Measurements from ENCODE around the gene KIAA1614.

KIAA1614 gene

DNA sequence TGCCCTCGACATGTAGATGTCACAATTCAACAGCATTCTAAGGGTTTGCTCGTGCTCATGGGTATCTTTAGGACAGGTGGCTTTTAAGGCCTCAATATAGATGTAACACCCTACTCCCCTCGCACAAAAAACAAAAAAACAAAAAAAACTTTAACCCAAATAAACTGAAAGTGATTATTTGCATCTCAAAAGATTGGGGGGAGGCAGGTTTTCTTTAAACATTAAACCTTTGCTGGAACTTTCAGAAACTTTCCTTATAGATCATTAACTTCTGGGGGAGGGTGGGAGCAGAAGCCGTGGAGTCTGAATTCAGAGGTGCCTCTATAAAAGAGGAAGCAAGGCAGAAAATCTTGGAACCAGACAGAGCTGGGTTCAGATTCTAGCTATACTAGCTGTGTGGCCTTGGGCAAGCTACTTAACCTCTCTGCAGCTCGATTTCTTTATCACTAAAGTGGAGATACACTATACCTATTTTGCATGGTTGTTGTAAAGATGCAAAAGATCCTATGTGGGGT is 3.2 kb upstream of the KIAA1614 start:
- H3K27ac ChIP-seq (ENCODE audit: low read depth, low read length), result no peak overlapping the region

GRCh38 chr1:180911640-180912191 is 981 bp upstream of the KIAA1614 start:
- Histone ChIP-seq H3K9me3 (ENCODE audit: low read length) (no peaks in the 10 kb centered on the region), H3K36me3 (ENCODE audit: insufficient read depth, low read length) (peaks cover 8% of the 10 kb centered on the region), H3K27me3 (ENCODE audit: control insufficient read depth in 1 of 2, insufficient read depth in 2 of 2, low read length in 2 of 2) (no peaks in the 10 kb centered on the region), H3K4me3 (ENCODE audit: low read depth in 1 of 2, low read length in 2 of 2) (peak overlapping the region; percentile 54 to 67), H3K9ac (ENCODE audit: low read length) (peak overlapping the region; percentile 71), H3K27ac (ENCODE audit: low read depth, low read length) (peak overlapping the region; percentile 93), H3K4me1 (ENCODE audit: insufficient read depth, low read length) (peaks cover 13% of the 10 kb centered on the region)

More for the DNA sequence above, 3.2 kb upstream of the KIAA1614 start:
- Histone ChIP-seq H3K9ac (ENCODE audit: low read length) (no peak overlapping the region), H3K9me3 (ENCODE audit: low read length) (no peaks in the 10 kb centered on the region), H3K4me3 (ENCODE audit: low read depth in 1 of 2, low read length in 2 of 2) (no peak overlapping the region), H3K36me3 (ENCODE audit: insufficient read depth, low read length) (peaks cover 3% of the 10 kb centered on the region), H3K27me3 (ENCODE audit: control insufficient read depth in 1 of 2, insufficient read depth in 2 of 2, low read length in 2 of 2) (no peaks in the 10 kb centered on the region), H3K4me1 (ENCODE audit: insufficient read depth, low read length) (peaks cover 13% of the 10 kb centered on the region)

DNA sequence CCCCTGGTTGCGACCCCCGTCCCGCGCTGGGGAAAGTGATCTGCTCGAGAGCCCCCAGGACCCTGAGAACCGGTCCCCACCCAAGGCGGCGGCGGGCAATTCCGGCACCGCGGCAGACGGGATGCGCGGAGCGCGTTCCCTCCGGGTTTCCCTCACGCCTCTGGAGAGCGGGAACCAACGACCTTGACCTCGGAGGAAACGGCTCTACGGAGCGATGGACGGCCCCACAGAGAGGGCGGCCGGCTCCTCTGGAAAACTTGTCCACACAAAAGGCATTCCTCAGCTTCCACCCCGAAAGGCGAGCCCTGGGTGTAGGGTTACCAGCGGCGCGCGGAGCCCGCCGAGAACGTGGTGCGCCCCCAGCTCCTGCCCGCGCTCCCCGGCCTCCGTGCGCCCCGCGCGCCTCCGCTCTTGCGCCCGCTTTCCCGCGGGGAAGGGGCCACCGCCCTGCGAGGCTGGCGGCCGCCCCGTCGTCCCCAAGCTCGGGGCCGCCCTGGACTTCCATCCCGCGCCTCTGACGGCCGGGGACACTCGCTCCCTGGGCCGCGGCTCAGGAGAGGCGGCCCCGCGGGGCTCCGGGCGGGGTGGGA is 391 bp upstream of the KIAA1614 start:
- H3K9me3 ChIP-seq (ENCODE audit: low read length), result no peaks in the 10 kb centered on the region
- H3K36me3 ChIP-seq (ENCODE audit: insufficient read depth, low read length), result peaks cover 13% of the 10 kb centered on the region
- peak overlapping the region; percentile 93 for H3K27ac ChIP-seq (ENCODE audit: low read depth, low read length)
- H3K4me1 ChIP-seq (ENCODE audit: insufficient read depth, low read length), result peaks cover 13% of the 10 kb centered on the region
- peak overlapping the region; percentile 71 for H3K9ac ChIP-seq (ENCODE audit: low read length)
- H3K4me3 ChIP-seq (ENCODE audit: low read depth in 1 of 2, low read length in 2 of 2), result peak overlapping the region; percentile 54 to 67
- H3K27me3 ChIP-seq (ENCODE audit: control insufficient read depth in 1 of 2, insufficient read depth in 2 of 2, low read length in 2 of 2), result no peaks in the 10 kb centered on the region

GRCh38 chr1:180915426-180915965 is 2.8 kb downstream of the KIAA1614 start:
- H3K27ac ChIP-seq (ENCODE audit: low read depth, low read length), result no peak overlapping the region
- H3K9ac ChIP-seq (ENCODE audit: low read length), result no peak overlapping the region
- no peaks in the 10 kb centered on the region for H3K9me3 ChIP-seq (ENCODE audit: low read length)
- no peak overlapping the region for H3K4me3 ChIP-seq (ENCODE audit: low read depth in 1 of 2, low read length in 2 of 2)
- H3K27me3 ChIP-seq (ENCODE audit: control insufficient read depth in 1 of 2, insufficient read depth in 2 of 2, low read length in 2 of 2), result no peaks in the 10 kb centered on the region
- H3K4me1 ChIP-seq (ENCODE audit: insufficient read depth, low read length), result peaks cover 13% of the 10 kb centered on the region
- H3K36me3 ChIP-seq (ENCODE audit: insufficient read depth, low read length), result peaks cover 17% of the 10 kb centered on the region

GRCh38 chr1:180916012-180916770 is 3.5 kb downstream of the KIAA1614 start:
- no peaks in the 10 kb centered on the region for H3K27me3 ChIP-seq (ENCODE audit: control insufficient read depth in 1 of 2, insufficient read depth in 2 of 2, low read length in 2 of 2)
- peaks cover 6% of the 10 kb centered on the region for H3K4me1 ChIP-seq (ENCODE audit: insufficient read depth, low read length)
- no peak overlapping the region for H3K27ac ChIP-seq (ENCODE audit: low read depth, low read length)
- no peak overlapping the region for H3K9ac ChIP-seq (ENCODE audit: low read length)
- H3K36me3 ChIP-seq (ENCODE audit: insufficient read depth, low read length), result peaks cover 17% of the 10 kb centered on the region
- H3K4me3 ChIP-seq (ENCODE audit: low read depth in 1 of 2, low read length in 2 of 2), result no peak overlapping the region
- no peaks in the 10 kb centered on the region for H3K9me3 ChIP-seq (ENCODE audit: low read length)

- peaks cover under 1% of the 10 kb centered on the region for H3K4me1 ChIP-seq (ENCODE audit: insufficient read depth, low read length)
- no peaks in the 10 kb centered on the region for H3K27me3 ChIP-seq (ENCODE audit: control insufficient read depth in 1 of 2, insufficient read depth in 2 of 2, low read length in 2 of 2)
- peaks cover 17% of the 10 kb centered on the region for H3K36me3 ChIP-seq (ENCODE audit: insufficient read depth, low read length)
- no peak overlapping the region for H3K27ac ChIP-seq (ENCODE audit: low read depth, low read length)
- no peaks in the 10 kb centered on the region for H3K9me3 ChIP-seq (ENCODE audit: low read length)
- H3K4me3 ChIP-seq (ENCODE audit: low read depth in 1 of 2, low read length in 2 of 2), result no peak overlapping the region
- H3K9ac ChIP-seq (ENCODE audit: low read length), result no peak overlapping the region
These were observed 4.1 kb downstream of the KIAA1614 start for GRCh38 chr1:180916771-180917170.

DNA sequence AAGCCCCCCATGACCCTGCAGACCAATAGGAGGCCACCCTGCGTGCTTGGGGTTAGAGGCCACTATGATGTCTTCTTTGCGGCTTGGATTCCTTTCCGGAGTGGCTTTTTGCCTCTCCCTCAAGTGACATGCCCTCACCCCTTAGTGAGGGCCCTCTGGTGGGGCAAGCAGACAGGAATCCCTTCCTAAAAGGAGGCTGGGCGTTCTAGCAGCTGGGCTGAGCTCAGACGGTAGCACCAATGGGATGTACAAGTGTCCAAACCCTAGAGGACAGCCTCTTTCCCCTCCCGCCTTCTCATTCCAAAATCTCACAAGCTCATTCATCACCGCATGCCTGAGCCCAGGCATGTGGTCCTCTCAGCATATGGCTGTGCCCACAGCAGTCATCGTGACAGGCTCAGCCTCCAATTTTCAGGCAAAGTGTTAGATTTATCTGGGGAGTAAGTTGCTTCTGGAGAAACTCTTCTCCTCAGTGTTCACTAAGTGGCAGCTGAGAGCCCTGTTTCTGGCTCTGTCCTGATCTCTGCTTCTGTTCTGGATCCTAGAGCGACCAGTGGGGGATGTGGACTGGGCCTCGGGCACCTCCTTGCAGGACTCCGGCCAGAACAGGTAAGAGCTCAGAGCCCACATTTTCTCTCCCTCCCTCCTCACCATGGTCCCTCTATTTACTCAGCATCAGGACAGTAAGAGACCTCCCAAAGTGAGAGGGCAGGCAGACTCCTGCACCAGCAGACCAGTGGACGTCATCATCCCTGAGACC is 4.8 kb downstream of the KIAA1614 start:
- Histone ChIP-seq H3K9me3 (ENCODE audit: low read length) (no peaks in the 10 kb centered on the region), H3K4me3 (ENCODE audit: low read depth in 1 of 2, low read length in 2 of 2) (no peak overlapping the region), H3K27ac (ENCODE audit: low read depth, low read length) (no peak overlapping the region), H3K4me1 (ENCODE audit: insufficient read depth, low read length) (no peaks in the 10 kb centered on the region), H3K9ac (ENCODE audit: low read length) (no peak overlapping the region), H3K27me3 (ENCODE audit: control insufficient read depth in 1 of 2, insufficient read depth in 2 of 2, low read length in 2 of 2) (no peaks in the 10 kb centered on the region), H3K36me3 (ENCODE audit: insufficient read depth, low read length) (peaks cover 17% of the 10 kb centered on the region)

DNA sequence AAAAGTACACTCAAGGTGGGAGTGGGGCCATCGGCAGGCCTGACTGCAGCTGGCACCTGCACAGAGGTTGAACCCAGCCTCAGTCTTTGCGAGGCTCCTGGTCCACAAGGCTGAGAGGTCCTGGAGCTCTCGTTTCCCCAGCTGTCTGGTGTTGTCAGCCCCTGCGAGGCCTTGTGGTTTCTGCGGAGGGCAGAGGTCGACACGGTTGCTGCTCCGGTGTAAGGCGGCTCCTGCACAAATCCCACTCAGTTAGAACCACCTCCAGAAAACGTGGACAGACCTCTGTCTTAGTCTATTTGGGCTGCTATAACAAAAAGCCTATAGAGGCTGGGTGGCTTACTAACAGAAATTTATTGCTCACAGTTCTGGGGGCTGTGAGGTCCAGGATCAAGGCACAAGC is 5.8 kb downstream of the KIAA1614 start:
- no peaks in the 10 kb centered on the region for H3K9me3 ChIP-seq (ENCODE audit: low read length)
- H3K27ac ChIP-seq (ENCODE audit: low read depth, low read length), result no peak overlapping the region
- H3K4me1 ChIP-seq (ENCODE audit: insufficient read depth, low read length), result peaks cover 8% of the 10 kb centered on the region

GRCh38 chr1:180919183-180919700 is 6.5 kb downstream of the KIAA1614 start:
- no peak overlapping the region for H3K27ac ChIP-seq (ENCODE audit: low read depth, low read length)

More for the DNA sequence above, 5.8 kb downstream of the KIAA1614 start:
- no peak overlapping the region for H3K4me3 ChIP-seq (ENCODE audit: low read depth in 1 of 2, low read length in 2 of 2)
- no peaks in the 10 kb centered on the region for H3K27me3 ChIP-seq (ENCODE audit: control insufficient read depth in 1 of 2, insufficient read depth in 2 of 2, low read length in 2 of 2)
- H3K36me3 ChIP-seq (ENCODE audit: insufficient read depth, low read length), result peaks cover 17% of the 10 kb centered on the region
- no peak overlapping the region for H3K9ac ChIP-seq (ENCODE audit: low read length)

GRCh38 chr1:180920193-180920592 is 7.5 kb downstream of the KIAA1614 start:
- Histone ChIP-seq H3K27me3 (ENCODE audit: control insufficient read depth in 1 of 2, insufficient read depth in 2 of 2, low read length in 2 of 2) (no peaks in the 10 kb centered on the region), H3K36me3 (ENCODE audit: insufficient read depth, low read length) (peaks cover 17% of the 10 kb centered on the region), H3K4me1 (ENCODE audit: insufficient read depth, low read length) (peaks cover 12% of the 10 kb centered on the region), H3K27ac (ENCODE audit: low read depth, low read length) (no peak overlapping the region), H3K4me3 (ENCODE audit: low read depth in 1 of 2, low read length in 2 of 2) (no peak overlapping the region), H3K9me3 (ENCODE audit: low read length) (no peaks in the 10 kb centered on the region), H3K9ac (ENCODE audit: low read length) (no peak overlapping the region)

More at GRCh38 chr1:180919183-180919700, 6.5 kb downstream of the KIAA1614 start:
- Histone ChIP-seq H3K27me3 (ENCODE audit: control insufficient read depth in 1 of 2, insufficient read depth in 2 of 2, low read length in 2 of 2) (no peaks in the 10 kb centered on the region), H3K4me1 (ENCODE audit: insufficient read depth, low read length) (peaks cover 8% of the 10 kb centered on the region), H3K9ac (ENCODE audit: low read length) (no peak overlapping the region), H3K4me3 (ENCODE audit: low read depth in 1 of 2, low read length in 2 of 2) (no peak overlapping the region), H3K36me3 (ENCODE audit: insufficient read depth, low read length) (peaks cover 17% of the 10 kb centered on the region), H3K9me3 (ENCODE audit: low read length) (no peaks in the 10 kb centered on the region)
